ENCODE results near the gene UNC5A.

DNA sequence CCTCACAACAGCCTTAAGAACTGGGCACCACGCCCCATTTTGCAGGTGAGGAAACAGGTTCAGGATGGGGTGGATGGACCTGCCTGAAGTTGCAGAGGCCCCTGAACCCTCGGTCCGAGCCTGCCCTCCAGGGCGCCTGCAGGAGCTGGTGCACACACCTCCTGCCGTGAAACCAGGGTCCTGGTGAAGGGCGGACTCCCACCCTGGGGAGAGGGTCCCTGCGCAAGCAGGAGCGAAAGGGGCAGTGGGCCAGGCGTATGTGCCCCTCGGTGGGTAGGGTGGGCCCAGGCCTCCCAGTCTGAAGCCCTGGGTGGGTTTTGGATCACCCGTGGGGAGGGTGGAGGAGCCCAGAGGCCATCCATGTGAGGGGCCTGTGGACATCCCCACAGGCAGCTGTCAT, 50.9 kb downstream of the UNC5A start:
- TF ChIP-seq SIRT6 (IDR thresholded peaks at IDR 0.05; ENCODE audit: low read length) (no peak), CHD2 (IDR thresholded peaks at IDR 0.05; ENCODE audit: low read length) (no peak), ZNF274 (IDR thresholded peaks at IDR 0.05; ENCODE audit: borderline replicate concordance, extremely low read depth, low read length) (no peak), POLR2A (IDR thresholded peaks at IDR 0.05; ENCODE audit: control extremely low read depth in 1 of 2, low read depth in 2 of 2, low read length in 2 of 2) (no peak)

Measured in H1 (cell line).